ENCODE measurements around the gene TRIM65. TPM values are rescaled to one million over a fixed set of nuclear protein-coding genes. Genes with fewer than 3 reads are reported as not detected.

Gene TRIM65
- total and polyA plus RNA-seq, 2 of the 13 experiments (the other 11 are each of a cell fraction or from before 2014, with no cell fraction given), result 10.3 to 22.4 TPM

DNA sequence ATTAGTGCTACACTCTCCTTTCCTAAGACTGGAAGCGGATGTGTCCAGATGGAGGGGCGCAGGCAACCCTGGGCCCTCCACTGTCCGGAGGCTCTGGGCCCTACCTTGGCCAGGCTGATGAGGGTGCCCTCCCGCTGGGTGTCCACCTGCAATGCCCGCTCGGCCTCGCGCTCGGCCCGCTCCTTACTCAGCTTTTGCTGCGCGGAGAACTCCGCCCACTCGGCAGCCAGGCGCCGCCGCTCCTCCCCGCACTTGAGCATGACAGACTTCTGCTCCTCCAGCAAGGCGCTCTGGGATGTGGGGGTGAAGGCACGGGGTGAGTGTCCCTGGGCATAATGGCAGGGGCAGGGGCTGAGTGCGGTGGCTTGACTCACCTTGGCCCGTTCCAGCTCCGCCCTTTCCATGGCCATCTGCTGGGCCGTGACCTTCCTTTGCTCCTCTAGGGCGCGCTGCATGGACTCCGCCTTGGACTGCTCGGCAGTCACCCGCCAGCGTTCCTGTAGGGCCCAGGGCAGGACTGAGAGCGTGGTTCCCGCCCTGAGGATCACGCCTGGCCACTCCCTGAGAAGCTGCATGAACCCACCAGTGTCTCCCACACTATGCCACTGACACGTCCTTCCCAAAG lies 18.0 kb upstream of the TRIM65 start (continued):
- TF ChIP-seq, protein P1, sequence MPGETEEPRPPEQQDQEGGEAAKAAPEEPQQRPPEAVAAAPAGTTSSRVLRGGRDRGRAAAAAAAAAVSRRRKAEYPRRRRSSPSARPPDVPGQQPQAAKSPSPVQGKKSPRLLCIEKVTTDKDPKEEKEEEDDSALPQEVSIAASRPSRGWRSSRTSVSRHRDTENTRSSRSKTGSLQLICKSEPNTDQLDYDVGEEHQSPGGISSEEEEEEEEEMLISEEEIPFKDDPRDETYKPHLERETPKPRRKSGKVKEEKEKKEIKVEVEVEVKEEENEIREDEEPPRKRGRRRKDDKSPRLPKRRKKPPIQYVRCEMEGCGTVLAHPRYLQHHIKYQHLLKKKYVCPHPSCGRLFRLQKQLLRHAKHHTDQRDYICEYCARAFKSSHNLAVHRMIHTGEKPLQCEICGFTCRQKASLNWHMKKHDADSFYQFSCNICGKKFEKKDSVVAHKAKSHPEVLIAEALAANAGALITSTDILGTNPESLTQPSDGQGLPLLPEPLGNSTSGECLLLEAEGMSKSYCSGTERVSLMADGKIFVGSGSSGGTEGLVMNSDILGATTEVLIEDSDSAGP (CRISPR knock-in tag; IDR thresholded peaks at IDR 0.05; ENCODE audit: borderline replicate concordance), result peak; percentile 51; the same call in 1 of the 2 replicates
- no peak for TF ChIP-seq JUN (CRISPR knock-in tag; IDR thresholded peaks at IDR 0.05)
- TF ChIP-seq DNMT1 (CRISPR knock-in tag; IDR thresholded peaks at IDR 0.05), result no peak
- TF ChIP-seq EZH2 (conservative IDR thresholded peaks at IDR 0.05; ENCODE audit: low read depth, low read length), result no peak
- TF ChIP-seq, protein P2, sequence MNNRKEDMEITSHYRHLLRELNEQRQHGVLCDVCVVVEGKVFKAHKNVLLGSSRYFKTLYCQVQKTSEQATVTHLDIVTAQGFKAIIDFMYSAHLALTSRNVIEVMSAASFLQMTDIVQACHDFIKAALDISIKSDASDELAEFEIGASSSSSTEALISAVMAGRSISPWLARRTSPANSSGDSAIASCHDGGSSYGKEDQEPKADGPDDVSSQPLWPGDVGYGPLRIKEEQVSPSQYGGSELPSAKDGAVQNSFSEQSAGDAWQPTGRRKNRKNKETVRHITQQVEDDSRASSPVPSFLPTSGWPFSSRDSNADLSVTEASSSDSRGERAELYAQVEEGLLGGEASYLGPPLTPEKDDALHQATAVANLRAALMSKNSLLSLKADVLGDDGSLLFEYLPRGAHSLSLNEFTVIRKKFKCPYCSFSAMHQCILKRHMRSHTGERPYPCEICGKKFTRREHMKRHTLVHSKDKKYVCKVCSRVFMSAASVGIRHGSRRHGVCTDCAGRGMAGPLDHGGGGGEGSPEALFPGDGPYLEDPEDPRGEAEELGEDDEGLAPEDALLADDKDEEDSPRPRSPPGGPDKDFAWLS (CRISPR knock-in tag; IDR thresholded peaks at IDR 0.05; ENCODE audit: borderline replicate concordance), result no peak
- TF ChIP-seq ZBTB3 (CRISPR knock-in tag; IDR thresholded peaks at IDR 0.05; ENCODE audit: borderline replicate concordance, low read depth), result no peak
- no peak for TF ChIP-seq NCOA5 (CRISPR knock-in tag; IDR thresholded peaks at IDR 0.05)
- TF ChIP-seq, protein P3, sequence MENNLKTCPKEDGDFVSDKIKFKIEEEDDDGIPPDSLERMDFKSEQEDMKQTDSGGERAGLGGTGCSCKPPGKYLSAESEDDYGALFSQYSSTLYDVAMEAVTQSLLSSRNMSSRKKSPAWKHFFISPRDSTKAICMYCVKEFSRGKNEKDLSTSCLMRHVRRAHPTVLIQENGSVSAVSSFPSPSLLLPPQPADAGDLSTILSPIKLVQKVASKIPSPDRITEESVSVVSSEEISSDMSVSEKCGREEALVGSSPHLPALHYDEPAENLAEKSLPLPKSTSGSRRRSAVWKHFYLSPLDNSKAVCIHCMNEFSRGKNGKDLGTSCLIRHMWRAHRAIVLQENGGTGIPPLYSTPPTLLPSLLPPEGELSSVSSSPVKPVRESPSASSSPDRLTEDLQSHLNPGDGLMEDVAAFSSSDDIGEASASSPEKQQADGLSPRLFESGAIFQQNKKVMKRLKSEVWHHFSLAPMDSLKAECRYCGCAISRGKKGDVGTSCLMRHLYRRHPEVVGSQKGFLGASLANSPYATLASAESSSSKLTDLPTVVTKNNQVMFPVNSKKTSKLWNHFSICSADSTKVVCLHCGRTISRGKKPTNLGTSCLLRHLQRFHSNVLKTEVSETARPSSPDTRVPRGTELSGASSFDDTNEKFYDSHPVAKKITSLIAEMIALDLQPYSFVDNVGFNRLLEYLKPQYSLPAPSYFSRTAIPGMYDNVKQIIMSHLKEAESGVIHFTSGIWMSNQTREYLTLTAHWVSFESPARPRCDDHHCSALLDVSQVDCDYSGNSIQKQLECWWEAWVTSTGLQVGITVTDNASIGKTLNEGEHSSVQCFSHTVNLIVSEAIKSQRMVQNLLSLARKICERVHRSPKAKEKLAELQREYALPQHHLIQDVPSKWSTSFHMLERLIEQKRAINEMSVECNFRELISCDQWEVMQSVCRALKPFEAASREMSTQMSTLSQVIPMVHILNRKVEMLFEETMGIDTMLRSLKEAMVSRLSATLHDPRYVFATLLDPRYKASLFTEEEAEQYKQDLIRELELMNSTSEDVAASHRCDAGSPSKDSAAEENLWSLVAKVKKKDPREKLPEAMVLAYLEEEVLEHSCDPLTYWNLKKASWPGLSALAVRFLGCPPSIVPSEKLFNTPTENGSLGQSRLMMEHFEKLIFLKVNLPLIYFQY (CRISPR knock-in tag; IDR thresholded peaks at IDR 0.05; ENCODE audit: borderline replicate concordance), result no peak
- no peak for TF ChIP-seq TARDBP (CRISPR knock-in tag; IDR thresholded peaks at IDR 0.05)
- TF ChIP-seq, protein P4, sequence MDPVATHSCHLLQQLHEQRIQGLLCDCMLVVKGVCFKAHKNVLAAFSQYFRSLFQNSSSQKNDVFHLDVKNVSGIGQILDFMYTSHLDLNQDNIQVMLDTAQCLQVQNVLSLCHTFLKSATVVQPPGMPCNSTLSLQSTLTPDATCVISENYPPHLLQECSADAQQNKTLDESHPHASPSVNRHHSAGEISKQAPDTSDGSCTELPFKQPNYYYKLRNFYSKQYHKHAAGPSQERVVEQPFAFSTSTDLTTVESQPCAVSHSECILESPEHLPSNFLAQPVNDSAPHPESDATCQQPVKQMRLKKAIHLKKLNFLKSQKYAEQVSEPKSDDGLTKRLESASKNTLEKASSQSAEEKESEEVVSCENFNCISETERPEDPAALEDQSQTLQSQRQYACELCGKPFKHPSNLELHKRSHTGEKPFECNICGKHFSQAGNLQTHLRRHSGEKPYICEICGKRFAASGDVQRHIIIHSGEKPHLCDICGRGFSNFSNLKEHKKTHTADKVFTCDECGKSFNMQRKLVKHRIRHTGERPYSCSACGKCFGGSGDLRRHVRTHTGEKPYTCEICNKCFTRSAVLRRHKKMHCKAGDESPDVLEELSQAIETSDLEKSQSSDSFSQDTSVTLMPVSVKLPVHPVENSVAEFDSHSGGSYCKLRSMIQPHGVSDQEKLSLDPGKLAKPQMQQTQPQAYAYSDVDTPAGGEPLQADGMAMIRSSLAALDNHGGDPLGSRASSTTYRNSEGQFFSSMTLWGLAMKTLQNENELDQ (CRISPR knock-in tag; IDR thresholded peaks at IDR 0.05; ENCODE audit: borderline replicate concordance), result no peak
- TF ChIP-seq IKZF4 (CRISPR knock-in tag; IDR thresholded peaks at IDR 0.05; ENCODE audit: borderline replicate concordance, low read depth, not compliant biosample characterization), result no peak
- TF ChIP-seq MYNN (CRISPR knock-in tag; IDR thresholded peaks at IDR 0.05; ENCODE audit: low read depth), result no peak
- TF ChIP-seq, protein P5, sequence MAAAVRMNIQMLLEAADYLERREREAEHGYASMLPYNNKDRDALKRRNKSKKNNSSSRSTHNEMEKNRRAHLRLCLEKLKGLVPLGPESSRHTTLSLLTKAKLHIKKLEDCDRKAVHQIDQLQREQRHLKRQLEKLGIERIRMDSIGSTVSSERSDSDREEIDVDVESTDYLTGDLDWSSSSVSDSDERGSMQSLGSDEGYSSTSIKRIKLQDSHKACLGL (CRISPR knock-in tag; IDR thresholded peaks at IDR 0.05), result no peak
- TF ChIP-seq XRCC5 (optimal IDR thresholded peaks at IDR 0.05; ENCODE audit: low read length), result peak; percentile 59
- TF ChIP-seq PHF21A (CRISPR knock-in tag; IDR thresholded peaks at IDR 0.05), result no peak
- TF ChIP-seq, protein P6, sequence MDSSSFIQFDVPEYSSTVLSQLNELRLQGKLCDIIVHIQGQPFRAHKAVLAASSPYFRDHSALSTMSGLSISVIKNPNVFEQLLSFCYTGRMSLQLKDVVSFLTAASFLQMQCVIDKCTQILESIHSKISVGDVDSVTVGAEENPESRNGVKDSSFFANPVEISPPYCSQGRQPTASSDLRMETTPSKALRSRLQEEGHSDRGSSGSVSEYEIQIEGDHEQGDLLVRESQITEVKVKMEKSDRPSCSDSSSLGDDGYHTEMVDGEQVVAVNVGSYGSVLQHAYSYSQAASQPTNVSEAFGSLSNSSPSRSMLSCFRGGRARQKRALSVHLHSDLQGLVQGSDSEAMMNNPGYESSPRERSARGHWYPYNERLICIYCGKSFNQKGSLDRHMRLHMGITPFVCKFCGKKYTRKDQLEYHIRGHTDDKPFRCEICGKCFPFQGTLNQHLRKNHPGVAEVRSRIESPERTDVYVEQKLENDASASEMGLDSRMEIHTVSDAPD (CRISPR knock-in tag; IDR thresholded peaks at IDR 0.05), result no peak

All from HepG2 (cell line).